ENCODE measurements around the gene CCHCR1.

CCHCR1 gene

GRCh38 chr6:31120151-31120915 is 37.3 kb downstream of the CCHCR1 start, which contains the start of gene CDSN:
TSS of gene CDSN (minus strand) at chr6:31120446. CDS start at chr6:31120419, 27 bp downstream.
- peaks cover 44% of the 10 kb centered on the region for H3K4me1 Mint-ChIP-seq
- no peaks in the 10 kb centered on the region for H3K36me3 Mint-ChIP-seq (ENCODE audit: low read depth)
- H3K9me3 Mint-ChIP-seq = no peaks in the 10 kb centered on the region
- H3K27ac Mint-ChIP-seq = peak within 1 kb of the TSS in 1 of 3 experiments; percentile 3
- no peak within 1 kb of the TSS for H3K4me3 Mint-ChIP-seq
- H3K27me3 Mint-ChIP-seq (ENCODE audit: low read depth) = peaks cover 14% of the 10 kb centered on the region
- no peak for TF ChIP-seq CTCF (IDR thresholded peaks at IDR 0.05; ENCODE audit: unreplicated experiment in 3 of 3)

- Mint-ChIP-seq H3K4me3 (no peak overlapping the region), H3K9me3 (no peaks in the 10 kb centered on the region), H3K4me1 (peaks cover 47% of the 10 kb centered on the region), H3K36me3 (ENCODE audit: low read depth) (no peaks in the 10 kb centered on the region), H3K27ac (peak overlapping the region in 1 of 3 experiments; percentile 44), H3K27me3 (ENCODE audit: low read depth) (peaks cover 12% of the 10 kb centered on the region)
- no peak for TF ChIP-seq CTCF (IDR thresholded peaks at IDR 0.05; ENCODE audit: unreplicated experiment in 3 of 3)
Measured at GRCh38 chr6:31118178-31118577, 39.4 kb downstream of the CCHCR1 start.

GRCh38 chr6:31116661-31117385 is 40.8 kb downstream of the CCHCR1 start:
- Mint-ChIP-seq H3K4me3 (peak overlapping the region in 1 of 3 experiments; percentile 65), H3K27ac (peak overlapping the region in 2 of 3 experiments; percentile 54 to 73), H3K4me1 (peaks cover 49% of the 10 kb centered on the region), H3K9me3 (no peaks in the 10 kb centered on the region), H3K36me3 (ENCODE audit: low read depth) (no peaks in the 10 kb centered on the region), H3K27me3 (ENCODE audit: low read depth) (peaks cover 18% of the 10 kb centered on the region)
- no peak for TF ChIP-seq CTCF (IDR thresholded peaks at IDR 0.05; ENCODE audit: unreplicated experiment in 3 of 3)

- no peak overlapping the region for H3K4me3 Mint-ChIP-seq
- no peaks in the 10 kb centered on the region for H3K9me3 Mint-ChIP-seq
- TF ChIP-seq CTCF (IDR thresholded peaks at IDR 0.05; ENCODE audit: unreplicated experiment in 3 of 3) = no peak
- H3K36me3 Mint-ChIP-seq (ENCODE audit: low read depth) = no peaks in the 10 kb centered on the region
- peaks cover 19% of the 10 kb centered on the region for H3K27me3 Mint-ChIP-seq (ENCODE audit: low read depth)
- H3K27ac Mint-ChIP-seq = peak overlapping the region in 1 of 3 experiments; percentile 93
- peaks cover 46% of the 10 kb centered on the region for H3K4me1 Mint-ChIP-seq
Measured at GRCh38 chr6:31115941-31116560, 41.6 kb downstream of the CCHCR1 start.

GRCh38 chr6:31114970-31115849 is 42.4 kb downstream of the CCHCR1 start:
- Mint-ChIP-seq H3K9me3 (no peaks in the 10 kb centered on the region), H3K4me1 (peaks cover 46% of the 10 kb centered on the region), H3K27me3 (ENCODE audit: low read depth) (peaks cover 28% of the 10 kb centered on the region), H3K4me3 (no peak overlapping the region), H3K36me3 (ENCODE audit: low read depth) (no peaks in the 10 kb centered on the region), H3K27ac (peak overlapping the region in 2 of 3 experiments; percentile 87 to 93)
- no peak for TF ChIP-seq CTCF (IDR thresholded peaks at IDR 0.05; ENCODE audit: unreplicated experiment in 3 of 3)

Data from nephron (organoid).